B cell (primary cell): ENCODE results near the gene KCNJ12. TPM values are rescaled to one million over a fixed set of nuclear protein-coding genes. Genes with fewer than 3 reads are reported as not detected.

Source experiments
- ATAC-seq: fragments of 200-7000 bp; cut with Tn5 transposase; one replicate; pipeline ENCODE4 v1.10.0; 2021; ENCODE audit warnings: low read depth, mild to moderate bottlenecking, moderate number of reproducible peaks, moderate library complexity
- CTCF ChIA-PET: fragments of 350-600 bp; sonication (Branson Sonifier 250); formaldehyde crosslinking; loops from one replicate; lab custom pipeline; 2021; ENCODE audit warnings: antibody characterized with exemption, inconsistent platforms; lab: Charles Lee
- POLR2A ChIA-PET: fragments of 350-600 bp; sonication (Branson Sonifier 250); formaldehyde crosslinking; loops from one replicate; lab custom pipeline; 2021; ENCODE audit warnings: antibody characterized with exemption; lab: Charles Lee
- DNase-seq: peaks from one replicate; pipeline ENCODE4 v3.0.0; 2013
- H2AFZ ChIP-seq: 2 replicates; pipeline ENCODE4 v1.6.1; 2012; ENCODE audit warnings: mild to moderate bottlenecking, low read depth, low read length; ENCODE audit not compliant: insufficient read depth, poor library complexity, severe bottlenecking
- H3K27ac ChIP-seq, 2 donors: 1 replicate in 1 of 2; 2 replicates in 1 of 2; pipeline ENCODE4 v1.5.1; 2012 to 2013; ENCODE audit warnings: low read length in 2 of 2, mild to moderate bottlenecking in 2 of 2, moderate library complexity in 1 of 2
- H3K27me3 ChIP-seq, 4 experiments: fragments of 200-600 bp in 1 of 4; sonication (generic) in 1 of 4; replicated peaks in 1 of 4; 1 replicate in 2 of 4; 2 replicates in 2 of 4; pipeline versions ENCODE4 v1.6.1 to v1.7.0; 2013 to 2016; ENCODE audit warnings: low read length in 3 of 4, mild to moderate bottlenecking in 2 of 4, mixed read lengths in 1 of 4, moderate library complexity in 1 of 4; ENCODE audit not compliant: insufficient read depth in 4 of 4, control insufficient read depth in 3 of 4; ENCODE audit errors: control extremely low read depth in 1 of 4
- H3K36me3 ChIP-seq, 2 experiments: replicated peaks in 1 of 2; 1 replicate in 1 of 2; 2 replicates in 1 of 2; pipeline versions ENCODE4 v1.6.1 to v1.7.1; 2013; ENCODE audit warnings: low read length in 1 of 2; ENCODE audit not compliant: insufficient read depth in 2 of 2, control insufficient read depth in 1 of 2; ENCODE audit errors: control extremely low read depth in 1 of 2, extremely low read depth in 1 of 2
- H3K4me1 ChIP-seq, 2 donors: fragments of 200-600 bp in 1 of 2; sonication (generic) in 1 of 2; 1 replicate in 1 of 2; 2 replicates in 1 of 2; pipeline versions ENCODE4 v1.5.1 to v1.6.1; 2013 to 2017; ENCODE audit warnings: low read length in 2 of 2; ENCODE audit not compliant: control insufficient read depth in 2 of 2, insufficient read depth in 2 of 2
- H3K4me2 ChIP-seq: replicated peaks from 2 replicates; pipeline ENCODE3; 2012; ENCODE audit warnings: mild to moderate bottlenecking, low read depth, low read length; ENCODE audit not compliant: poor library complexity, severe bottlenecking
- H3K4me3 ChIP-seq, 5 experiments: fragments of 200-600 bp in 1 of 5; sonication (generic) in 1 of 5; 1 replicate in 3 of 5; 2 replicates in 2 of 5; pipeline versions ENCODE4 v1.5.1 to v1.7.0; 2011 to 2016; ENCODE audit warnings: low read length in 4 of 5, mild to moderate bottlenecking in 4 of 5, low read depth in 2 of 5, control low read depth in 1 of 5, moderate library complexity in 1 of 5; ENCODE audit not compliant: insufficient read depth in 1 of 5; ENCODE audit errors: control extremely low read depth in 1 of 5, extremely low read depth in 1 of 5
- H3K79me2 ChIP-seq: fragments of 200-600 bp; sonication (generic); one replicate; pipeline ENCODE4 v1.6.0; 2016; ENCODE audit warnings: low read length; ENCODE audit not compliant: control insufficient read depth, insufficient read depth
- H3K9ac ChIP-seq: fragments of 200-600 bp; sonication (generic); 2 replicates; pipeline ENCODE4 v1.6.1; 2017; ENCODE audit warnings: mild to moderate bottlenecking, low read length, moderate library complexity
- H3K9me3 ChIP-seq, 3 donors: one replicate each; pipeline versions ENCODE4 v1.6.1 to v1.7.1; 2013; ENCODE audit warnings: low read length in 2 of 3; ENCODE audit not compliant: control insufficient read depth in 2 of 3, insufficient read depth in 1 of 3; ENCODE audit errors: control extremely low read depth in 1 of 3
- H4K20me1 ChIP-seq: 2 replicates; pipeline ENCODE4 v1.6.0; 2012; ENCODE audit warnings: mild to moderate bottlenecking, low read length; ENCODE audit not compliant: insufficient read depth, control insufficient read depth, poor library complexity, severe bottlenecking
- H3K27ac Mint-ChIP-seq: one replicate; pipeline ENCODE4 v1.8.0; 2021; ENCODE audit warnings: mixed read lengths
- H3K27me3 Mint-ChIP-seq: one replicate; pipeline ENCODE4 v1.8.0; 2021; ENCODE audit warnings: mixed read lengths
- H3K4me1 Mint-ChIP-seq: one replicate; pipeline ENCODE4 v1.8.0; 2021; ENCODE audit warnings: mixed read lengths
- H3K4me3 Mint-ChIP-seq: one replicate; pipeline ENCODE4 v1.8.0; 2021; ENCODE audit warnings: mixed read lengths
- H3K9me3 Mint-ChIP-seq: one replicate; pipeline ENCODE4 v1.8.0; 2022; ENCODE audit warnings: mixed read lengths; ENCODE audit not compliant: insufficient read depth
- CTCF ChIP-seq: fragments of 200-600 bp; IDR thresholded peaks from one replicate; pipeline ENCODE4 v1.8.0; 2022; ENCODE audit warnings: antibody characterized with exemption, mild to moderate bottlenecking
- EZH2 ChIP-seq: IDR thresholded peaks from 2 replicates; pipeline ENCODE4 v1.6.1; 2012; ENCODE audit warnings: borderline replicate concordance, low read depth, mild to moderate bottlenecking, moderate library complexity, low read length; ENCODE audit not compliant: insufficient read depth, poor library complexity, severe bottlenecking
- WGBS: methylation state at CpG from one replicate; pipeline ENCODE4 v1.1.5; 2013; ENCODE audit warnings: missing lambda C conversion rate; ENCODE audit not compliant: insufficient coverage; 5-methylcytosine and 5-hydroxymethylcytosine counted together
- intact Hi-C: fragments of 100-400 bp; cut with micrococcal nuclease; formaldehyde crosslinking; loops from one replicate; pipeline ENCODE4 v1.10.0; 2022
- polyA plus RNA-seq: library from polyadenylated mRNA; depleted of rRNA; stranded (reverse); fragments of >200 nt; gene quantifications from 2 replicates; pipeline ENCODE4 v1.2.3, GENCODE V29; 2012
- total RNA-seq, 2 donors: library from RNA; stranded (reverse); fragments of 120-200 nt in 1 of 2; gene quantifications; 1 replicate in 1 of 2; 2 replicates in 1 of 2; pipeline versions ENCODE4 v1.2.3 to v1.2.4, GENCODE V29; 2013 to 2022

The KCNJ12 gene
- total and polyA plus RNA-seq, 2 donors (not counting 1 experiment from before 2014, with no cell fraction given): not detected

- H3K36me3 ChIP-seq: no peaks in the 10 kb centered on the region
- no peak overlapping the region for H3K27ac ChIP-seq
- no peaks in the 10 kb centered on the region for H3K79me2 ChIP-seq
- DNase-seq (no peak), ATAC-seq (no peak)
- intact Hi-C loops: no loop called here
- H3K27me3 ChIP-seq: no peaks in the 10 kb centered on the region
- no peak overlapping the region for H3K27ac Mint-ChIP-seq
- WGBS: 50% methylated on average over 2 of the region's 12 CpGs
- H3K4me2 ChIP-seq: no peak overlapping the region
- no peaks in the 10 kb centered on the region for H3K4me1 Mint-ChIP-seq
- no peak overlapping the region for H2AFZ ChIP-seq
- no peaks in the 10 kb centered on the region for H3K9me3 Mint-ChIP-seq
- no peaks in the 10 kb centered on the region for H3K9me3 ChIP-seq
- ChIA-PET CTCF (no interaction called here), POLR2A (no interaction called here)
- no peaks in the 10 kb centered on the region for H4K20me1 ChIP-seq
- TF ChIP-seq EZH2 (no peak), CTCF (no peak)
- H3K9ac ChIP-seq: no peak overlapping the region
- no peak overlapping the region for H3K4me3 ChIP-seq
- H3K4me3 Mint-ChIP-seq: no peak overlapping the region
- peaks cover 3% of the 10 kb centered on the region for H3K27me3 Mint-ChIP-seq
- no peaks in the 10 kb centered on the region for H3K4me1 ChIP-seq
Observed at GRCh38 chr17:21355586-21355985, 20.6 kb upstream of the KCNJ12 start.

GRCh38 chr17:21356537-21357127, 19.5 kb upstream of the KCNJ12 start:
- H3K4me1 Mint-ChIP-seq: no peaks in the 10 kb centered on the region
- peaks cover 3% of the 10 kb centered on the region for H3K27me3 Mint-ChIP-seq
- H3K9me3 Mint-ChIP-seq: no peaks in the 10 kb centered on the region
- no peaks in the 10 kb centered on the region for H3K4me1 ChIP-seq
- ChIA-PET CTCF (no interaction called here), POLR2A (no interaction called here)
- ATAC-seq (no peak), DNase-seq (no peak)
- H4K20me1 ChIP-seq: no peaks in the 10 kb centered on the region
- H3K4me3 ChIP-seq: no peak overlapping the region
- H3K79me2 ChIP-seq: no peaks in the 10 kb centered on the region
- H3K9ac ChIP-seq: no peak overlapping the region
- H3K27ac Mint-ChIP-seq: no peak overlapping the region
- no peaks in the 10 kb centered on the region for H3K36me3 ChIP-seq
- no peak overlapping the region for H3K4me3 Mint-ChIP-seq
- intact Hi-C loops: no loop called here
- TF ChIP-seq CTCF (no peak), EZH2 (no peak)
- H3K27me3 ChIP-seq: no peaks in the 10 kb centered on the region
- 91% methylated on average over 2 of the region's 2 CpGs for WGBS
- H3K27ac ChIP-seq: no peak overlapping the region
- no peak overlapping the region for H3K4me2 ChIP-seq
- H2AFZ ChIP-seq: no peak overlapping the region
- no peaks in the 10 kb centered on the region for H3K9me3 ChIP-seq
